ENCODE data around the gene FTH1.

GRCh38 chr11:61966734-61967115 is 709 bp downstream of the FTH1 start:
- no peak for TF ChIP-seq POLR2AphosphoS5 (IDR thresholded peaks at IDR 0.05)
- no peak for TF ChIP-seq CTCF (IDR thresholded peaks at IDR 0.05; ENCODE audit: poor library complexity, severe bottlenecking)
